ENCODE data around the gene ACYP2. TPM values are rescaled to one million over a fixed set of nuclear protein-coding genes. Genes with fewer than 3 reads are reported as not detected.
"Not testable (repeated sequence)": the region's sequence is repeated elsewhere in the genome, so short reads cannot be mapped to it uniquely, and the experiment has no call there.

ACYP2 gene
- total and polyA plus RNA-seq, 4 experiments from 2014 or later = 13.1 to 16.9 (median 16.8) TPM

DNA sequence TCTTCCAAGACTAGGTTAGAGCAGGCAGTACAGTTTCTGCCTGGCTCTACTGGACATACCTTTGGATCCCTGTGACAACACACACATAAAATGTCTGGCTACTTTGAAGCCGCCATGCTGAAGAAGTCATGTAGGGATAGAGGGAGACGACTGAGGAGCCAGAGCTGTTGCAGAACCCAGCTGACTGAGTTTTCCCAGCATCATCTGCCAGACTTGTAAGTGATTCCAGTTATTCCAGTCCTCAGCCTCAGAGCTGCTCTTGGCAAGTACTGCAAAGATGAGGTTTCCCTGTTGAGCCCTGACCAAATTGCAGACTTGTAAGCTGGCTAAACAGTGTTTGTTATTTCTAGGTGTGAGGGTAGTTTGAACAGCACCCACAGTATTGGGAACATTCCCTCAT lies 172.1 kb downstream of the ACYP2 start:
- Mint-ChIP-seq H3K27ac (no peak overlapping the region), H3K9me3 (peaks cover 0 to 4% (median 0%) of the 10 kb centered on the region in 8 donors), H3K4me1 (peaks cover 0 to 2% (median 1%) of the 10 kb centered on the region in 4 donors), H3K36me3 (peaks cover 2 to 20% of the 10 kb centered on the region in 2 donors), H3K27me3 (no peaks in the 10 kb centered on the region), H3K4me3 (no peak overlapping the region)
- no peak for DNase-seq
- Histone ChIP-seq H3K27me3 (ENCODE audit: insufficient read depth, low read length) (no peaks in the 10 kb centered on the region), H3K4me1 (ENCODE audit: insufficient read depth, low read length) (no peaks in the 10 kb centered on the region), H3K36me3 (ENCODE audit: insufficient read depth, low read length) (no peaks in the 10 kb centered on the region), H3K4me3 (ENCODE audit: low read length in 2 of 2) (no peak overlapping the region), H3K9me3 (ENCODE audit: control insufficient read depth in 1 of 2, low read length in 2 of 2) (no peaks in the 10 kb centered on the region), H3K27ac (ENCODE audit: low read depth, low read length) (no peak overlapping the region)
- ChIA-PET POLR2A (ENCODE audit: partially characterized antibody) (no interaction called here), CTCF (ENCODE audit: partially characterized antibody) (interaction anchor here (1.0 kb wide), 1 partner anchor 27 kb away, joined by 3 read pairs; no protein-coding TSS in a partner anchor)
- intact Hi-C loops (cut with micrococcal nuclease) = no loop called here

GRCh38 chr2:54289917-54290316 lies 174.5 kb downstream of the ACYP2 start:
- Histone ChIP-seq H3K36me3 (ENCODE audit: insufficient read depth, low read length) (no peaks in the 10 kb centered on the region), H3K4me3 (ENCODE audit: low read length in 2 of 2) (no peak overlapping the region), H3K9me3 (ENCODE audit: control insufficient read depth in 1 of 2, low read length in 2 of 2) (no peaks in the 10 kb centered on the region), H3K27ac (ENCODE audit: low read depth, low read length) (no peak overlapping the region), H3K4me1 (ENCODE audit: insufficient read depth, low read length) (no peaks in the 10 kb centered on the region), H3K27me3 (ENCODE audit: insufficient read depth, low read length) (no peaks in the 10 kb centered on the region)
- no peak overlapping the region for H3K27ac Mint-ChIP-seq
- no peak for DNase-seq
- intact Hi-C loops (cut with micrococcal nuclease) = no loop called here
- peaks cover 0 to 2% (median 0%) of the 10 kb centered on the region in 8 donors for H3K9me3 Mint-ChIP-seq
- no peaks in the 10 kb centered on the region for H3K4me1 Mint-ChIP-seq
- no peaks in the 10 kb centered on the region for H3K27me3 Mint-ChIP-seq
- ChIA-PET POLR2A (ENCODE audit: partially characterized antibody) (no interaction called here), CTCF (ENCODE audit: partially characterized antibody) (no interaction called here)
- peaks cover 2 to 14% of the 10 kb centered on the region in 2 donors for H3K36me3 Mint-ChIP-seq
- no peak overlapping the region for H3K4me3 Mint-ChIP-seq

GRCh38 chr2:54290356-54291025 lies 175.1 kb downstream of the ACYP2 start:
- Mint-ChIP-seq H3K27ac (no peak overlapping the region), H3K27me3 (no peaks in the 10 kb centered on the region), H3K36me3 (peaks cover 0 to 8% of the 10 kb centered on the region in 2 donors), H3K4me3 (no peak overlapping the region), H3K4me1 (no peaks in the 10 kb centered on the region), H3K9me3 (peaks cover 0 to 2% (median 0%) of the 10 kb centered on the region in 8 donors)
- DNase-seq = no peak
- H3K9me3 ChIP-seq (ENCODE audit: control insufficient read depth in 1 of 2, low read length in 2 of 2) = no peaks in the 10 kb centered on the region
- no peaks in the 10 kb centered on the region for H3K27me3 ChIP-seq (ENCODE audit: insufficient read depth, low read length)
- ChIA-PET POLR2A (ENCODE audit: partially characterized antibody) (no interaction called here), CTCF (ENCODE audit: partially characterized antibody) (no interaction called here)
- intact Hi-C loops (cut with micrococcal nuclease) = no loop called here
- H3K36me3 ChIP-seq (ENCODE audit: insufficient read depth, low read length) = no peaks in the 10 kb centered on the region
- no peaks in the 10 kb centered on the region for H3K4me1 ChIP-seq (ENCODE audit: insufficient read depth, low read length)
- H3K27ac ChIP-seq (ENCODE audit: low read depth, low read length) = no peak overlapping the region
- no peak overlapping the region for H3K4me3 ChIP-seq (ENCODE audit: low read length in 2 of 2)

- H3K4me1 ChIP-seq (ENCODE audit: insufficient read depth, low read length); H3K4me3 ChIP-seq (ENCODE audit: low read length in 2 of 2); DNase-seq; intact Hi-C loops (cut with micrococcal nuclease); H3K27me3 Mint-ChIP-seq; H3K36me3 ChIP-seq (ENCODE audit: insufficient read depth, low read length); POLR2A ChIA-PET (ENCODE audit: partially characterized antibody); H3K36me3 Mint-ChIP-seq; H3K27ac ChIP-seq (ENCODE audit: low read depth, low read length); CTCF ChIA-PET (ENCODE audit: partially characterized antibody); H3K9me3 Mint-ChIP-seq; H3K9me3 ChIP-seq (ENCODE audit: control insufficient read depth in 1 of 2, low read length in 2 of 2); H3K4me3 Mint-ChIP-seq; H3K27ac Mint-ChIP-seq; H3K4me1 Mint-ChIP-seq; H3K27me3 ChIP-seq (ENCODE audit: insufficient read depth, low read length): not testable (repeated sequence)
Measured at GRCh38 chr2:54294665-54295064, 179.2 kb downstream of the ACYP2 start.

- Mint-ChIP-seq H3K36me3 (no peaks in the 10 kb centered on the region), H3K27me3 (no peaks in the 10 kb centered on the region), H3K4me1 (peaks cover 0 to 1% (median 0%) of the 10 kb centered on the region in 4 donors), H3K4me3 (no peak overlapping the region), H3K27ac (no peak overlapping the region), H3K9me3 (no peaks in the 10 kb centered on the region)
- Histone ChIP-seq H3K4me1 (ENCODE audit: insufficient read depth, low read length) (no peaks in the 10 kb centered on the region), H3K4me3 (ENCODE audit: low read length in 2 of 2) (no peak overlapping the region), H3K36me3 (ENCODE audit: insufficient read depth, low read length) (no peaks in the 10 kb centered on the region), H3K27me3 (ENCODE audit: insufficient read depth, low read length) (no peaks in the 10 kb centered on the region), H3K27ac (ENCODE audit: low read depth, low read length) (no peak overlapping the region), H3K9me3 (ENCODE audit: control insufficient read depth in 1 of 2, low read length in 2 of 2) (no peaks in the 10 kb centered on the region)
- DNase-seq = no peak
- ChIA-PET POLR2A (ENCODE audit: partially characterized antibody) (no interaction called here), CTCF (ENCODE audit: partially characterized antibody) (no interaction called here)
- intact Hi-C loops (cut with micrococcal nuclease) = no loop called here
Measured at GRCh38 chr2:54295911-54296310, 180.5 kb downstream of the ACYP2 start.

- H3K9me3 Mint-ChIP-seq = no peaks in the 10 kb centered on the region
- H3K36me3 Mint-ChIP-seq = peaks cover 0 to 3% of the 10 kb centered on the region in 2 donors
- H3K4me3 ChIP-seq (ENCODE audit: low read length in 2 of 2) = no peak overlapping the region
- H3K9me3 ChIP-seq (ENCODE audit: control insufficient read depth in 1 of 2, low read length in 2 of 2) = no peaks in the 10 kb centered on the region
- H3K4me1 Mint-ChIP-seq = peaks cover 0 to 1% (median 0%) of the 10 kb centered on the region in 4 donors
- H3K27ac ChIP-seq (ENCODE audit: low read depth, low read length) = no peak overlapping the region
- H3K27ac Mint-ChIP-seq = no peak overlapping the region
- no peak for DNase-seq
- CTCF ChIA-PET (ENCODE audit: partially characterized antibody) = no interaction called here
- POLR2A ChIA-PET (ENCODE audit: partially characterized antibody) = no interaction called here
- intact Hi-C loops (cut with micrococcal nuclease) = no loop called here
- H3K27me3 Mint-ChIP-seq = no peaks in the 10 kb centered on the region
- no peaks in the 10 kb centered on the region for H3K36me3 ChIP-seq (ENCODE audit: insufficient read depth, low read length)
- H3K27me3 ChIP-seq (ENCODE audit: insufficient read depth, low read length) = no peaks in the 10 kb centered on the region
- no peaks in the 10 kb centered on the region for H3K4me1 ChIP-seq (ENCODE audit: insufficient read depth, low read length)
- H3K4me3 Mint-ChIP-seq = no peak overlapping the region
Measured at GRCh38 chr2:54298514-54298913, 183.1 kb downstream of the ACYP2 start.

DNA sequence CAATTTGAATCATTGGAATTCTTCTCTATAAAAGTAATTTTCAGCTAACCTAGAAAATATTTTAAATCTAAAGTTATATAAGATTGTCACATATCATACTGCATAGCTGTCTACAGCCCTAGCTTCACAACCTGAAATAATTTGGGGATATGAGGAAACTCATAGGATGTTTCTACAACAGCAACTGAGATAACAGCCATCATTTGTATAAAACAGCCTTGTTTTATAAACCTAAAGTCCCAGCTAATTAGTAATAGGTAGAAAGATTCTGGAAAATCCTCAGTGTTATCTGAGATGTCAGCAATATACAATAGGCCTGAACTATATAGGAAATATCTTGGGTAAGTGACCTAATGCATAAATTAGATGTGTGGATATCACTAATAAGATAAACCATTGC lies 188.2 kb downstream of the ACYP2 start:
- no peak overlapping the region for H3K4me3 ChIP-seq (ENCODE audit: low read length in 2 of 2)
- Mint-ChIP-seq H3K9me3 (no peaks in the 10 kb centered on the region), H3K4me3 (no peak overlapping the region), H3K27ac (no peak overlapping the region), H3K4me1 (no peaks in the 10 kb centered on the region), H3K36me3 (peaks cover 0 to 12% of the 10 kb centered on the region in 2 donors), H3K27me3 (no peaks in the 10 kb centered on the region)
- H3K36me3 ChIP-seq (ENCODE audit: insufficient read depth, low read length) = no peaks in the 10 kb centered on the region
- no peak overlapping the region for H3K27ac ChIP-seq (ENCODE audit: low read depth, low read length)
- intact Hi-C loops (cut with micrococcal nuclease) = no loop called here
- no peaks in the 10 kb centered on the region for H3K27me3 ChIP-seq (ENCODE audit: insufficient read depth, low read length)
- no peaks in the 10 kb centered on the region for H3K9me3 ChIP-seq (ENCODE audit: control insufficient read depth in 1 of 2, low read length in 2 of 2)
- no peaks in the 10 kb centered on the region for H3K4me1 ChIP-seq (ENCODE audit: insufficient read depth, low read length)
- ChIA-PET CTCF (ENCODE audit: partially characterized antibody) (no interaction called here), POLR2A (ENCODE audit: partially characterized antibody) (no interaction called here)
- DNase-seq = no peak

GRCh38 chr2:54306556-54306955 lies 191.1 kb downstream of the ACYP2 start:
- Mint-ChIP-seq H3K9me3 (no peaks in the 10 kb centered on the region), H3K36me3 (peaks cover 0 to 12% of the 10 kb centered on the region in 2 donors), H3K27me3 (peaks cover 1% of the 10 kb centered on the region in 2 donors), H3K4me3 (no peak overlapping the region), H3K27ac (no peak overlapping the region), H3K4me1 (no peaks in the 10 kb centered on the region)
- Histone ChIP-seq H3K27me3 (ENCODE audit: insufficient read depth, low read length) (no peaks in the 10 kb centered on the region), H3K27ac (ENCODE audit: low read depth, low read length) (no peak overlapping the region), H3K9me3 (ENCODE audit: control insufficient read depth in 1 of 2, low read length in 2 of 2) (no peaks in the 10 kb centered on the region), H3K4me1 (ENCODE audit: insufficient read depth, low read length) (no peaks in the 10 kb centered on the region), H3K36me3 (ENCODE audit: insufficient read depth, low read length) (no peaks in the 10 kb centered on the region), H3K4me3 (ENCODE audit: low read length in 2 of 2) (no peak overlapping the region)
- POLR2A ChIA-PET (ENCODE audit: partially characterized antibody) = no interaction called here
- no peak for DNase-seq
- CTCF ChIA-PET (ENCODE audit: partially characterized antibody) = no interaction called here
- intact Hi-C loops (cut with micrococcal nuclease) = no loop called here

Data from CD4-positive, alpha-beta memory T cell (primary cell).